Globus pallidus (tissue), 1 donor: ENCODE measurements around the gene MRPL44.
"Not testable (repeated sequence)": the region's sequence is repeated elsewhere in the genome, so short reads cannot be mapped to it uniquely, and the experiment has no call there.

Experiments used
- DNase-seq: peaks from one replicate; pipeline ENCODE4 v3.0.0-alpha.2; 2015; ENCODE audit warnings: low spot score

MRPL44 gene

DNA sequence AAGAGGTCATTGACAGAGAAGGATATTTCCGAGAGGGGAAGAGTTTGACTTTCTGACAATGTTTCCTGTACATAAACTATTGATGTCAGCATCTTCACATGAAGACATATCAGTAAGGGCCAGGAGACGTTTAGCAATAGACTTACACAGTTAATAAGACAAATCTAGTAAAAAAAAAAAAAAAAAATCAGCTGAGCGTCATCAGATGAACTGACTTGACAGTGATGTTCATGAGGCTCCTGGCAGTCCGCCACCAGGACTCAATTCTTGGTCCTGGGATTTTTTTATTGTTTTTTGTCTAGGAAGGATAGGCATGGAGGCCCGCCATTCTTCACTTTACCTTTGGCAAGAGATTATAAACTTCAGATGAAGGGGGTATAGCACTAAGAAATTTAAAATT lies 14.5 kb downstream of the MRPL44 start:
- DNase-seq = no peak

DNA sequence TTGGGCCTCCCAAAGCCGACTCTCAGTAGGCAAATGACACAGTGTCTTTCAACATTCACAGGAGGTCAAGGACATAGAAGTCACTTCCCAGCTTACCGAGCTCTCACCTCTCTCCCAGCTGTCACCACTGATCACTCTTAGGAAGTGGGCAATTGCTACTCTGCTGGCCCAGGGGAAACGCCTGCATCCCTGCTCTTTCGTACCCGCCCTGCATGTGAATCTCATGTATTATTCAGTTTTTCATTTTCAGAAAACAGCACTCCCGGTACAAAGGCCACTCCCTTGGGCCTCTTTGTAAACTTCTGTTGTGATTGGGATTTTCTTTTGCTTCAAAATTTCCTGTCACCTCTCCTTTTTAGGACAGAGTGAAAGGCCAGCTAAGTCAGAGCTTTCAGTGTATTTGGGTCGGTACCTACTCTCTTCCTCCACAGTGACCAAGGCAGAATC lies 15.4 kb downstream of the MRPL44 start:
- DNase-seq = no peak

DNA sequence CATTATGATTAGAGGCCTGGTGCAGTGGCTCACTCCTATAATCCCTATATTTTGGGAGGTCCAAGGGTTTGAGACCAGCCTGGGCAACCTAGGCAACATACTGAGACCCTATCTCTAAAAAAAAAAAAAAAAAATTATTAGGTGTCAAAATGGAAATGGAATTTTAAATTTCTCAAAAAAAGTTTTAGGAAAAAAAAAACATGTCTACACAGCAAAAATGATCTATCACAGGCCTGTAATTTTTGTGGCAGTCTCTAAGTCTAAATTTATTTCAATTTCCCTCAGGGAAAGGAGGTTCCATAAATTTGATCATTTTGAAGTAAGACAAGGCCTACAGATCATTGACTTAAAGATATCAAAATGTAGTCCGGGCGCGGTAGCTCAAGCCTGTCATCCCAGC lies 16.3 kb downstream of the MRPL44 start:
- no peak for DNase-seq

DNA sequence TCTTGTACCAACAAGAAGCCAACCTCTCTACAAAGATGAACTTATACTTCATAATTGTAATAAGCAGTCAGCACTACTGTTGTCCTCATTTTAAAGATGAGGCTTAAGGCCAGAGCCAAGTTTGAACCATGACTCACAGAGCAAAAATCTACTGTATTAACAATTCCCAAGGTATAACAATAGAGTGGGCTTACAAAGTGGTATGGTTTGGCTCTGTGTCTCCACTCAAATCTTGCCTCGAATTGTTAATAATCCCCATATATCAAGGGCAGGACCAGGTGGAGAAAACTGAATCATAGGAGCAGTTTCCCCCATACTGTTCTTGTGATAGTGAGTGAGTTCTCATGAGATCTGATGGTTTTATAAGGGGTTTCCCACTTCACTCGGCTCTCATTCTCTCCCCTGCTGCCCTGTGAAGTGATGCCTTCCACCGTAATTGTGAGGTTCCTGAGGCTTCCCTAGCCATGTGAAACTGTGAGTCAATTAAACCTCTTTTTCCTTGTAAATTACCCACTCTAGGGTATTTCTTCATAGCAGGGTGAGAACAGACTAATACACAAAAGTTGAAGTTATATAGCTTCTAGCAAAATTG lies 19.5 kb downstream of the MRPL44 start:
- no peak for DNase-seq

DNA sequence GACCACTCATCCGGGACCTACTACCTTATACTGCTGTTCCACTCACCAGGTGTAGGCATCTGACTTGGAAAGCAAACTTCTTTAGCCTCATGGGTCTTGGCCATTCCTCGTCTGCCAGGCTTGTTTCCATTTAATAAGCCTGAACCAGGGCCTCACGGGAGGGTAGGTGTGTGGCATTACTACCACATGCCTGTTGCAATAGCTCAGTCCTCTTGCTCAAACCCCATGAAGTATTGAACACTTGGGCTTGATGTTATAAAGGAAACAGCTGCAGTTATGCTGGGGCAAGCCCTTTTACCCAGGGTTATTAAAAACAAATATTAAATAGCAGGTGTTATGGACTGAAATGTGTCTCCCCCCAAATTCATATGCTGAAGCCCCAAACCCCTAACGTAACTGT lies 21.2 kb downstream of the MRPL44 start:
- DNase-seq = no peak

DNA sequence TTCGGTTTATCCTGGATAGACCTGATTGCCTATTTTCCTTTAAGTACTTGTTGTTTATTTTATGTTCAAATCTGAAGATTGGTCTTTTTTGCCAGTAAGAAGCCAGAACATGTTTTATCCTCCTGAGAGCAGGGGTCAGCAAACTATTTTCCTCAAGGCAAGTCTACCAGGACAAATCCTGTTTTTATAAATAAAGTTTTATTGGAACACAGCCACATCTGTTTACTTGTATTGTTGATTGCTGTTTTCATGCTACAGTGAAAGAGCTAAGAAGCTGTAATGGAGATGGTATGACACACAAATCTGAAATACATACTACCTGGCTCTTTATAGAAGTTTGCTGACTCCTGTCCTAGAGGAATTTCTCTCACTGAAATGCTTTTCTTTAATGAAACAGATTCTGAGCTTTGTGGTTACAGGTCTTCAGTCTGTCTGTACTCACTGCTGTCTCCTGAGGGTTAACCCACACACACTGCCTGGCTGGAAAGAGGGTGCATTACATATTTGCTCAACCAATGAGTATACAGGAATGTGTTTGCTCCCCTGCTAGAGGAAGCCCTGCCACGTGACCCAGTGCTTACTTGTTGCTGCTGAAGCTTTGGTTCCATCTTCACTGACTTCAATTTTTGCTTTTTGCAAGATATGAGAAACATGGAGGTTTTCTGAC lies 22.6 kb downstream of the MRPL44 start:
- DNase-seq = no peak

DNA sequence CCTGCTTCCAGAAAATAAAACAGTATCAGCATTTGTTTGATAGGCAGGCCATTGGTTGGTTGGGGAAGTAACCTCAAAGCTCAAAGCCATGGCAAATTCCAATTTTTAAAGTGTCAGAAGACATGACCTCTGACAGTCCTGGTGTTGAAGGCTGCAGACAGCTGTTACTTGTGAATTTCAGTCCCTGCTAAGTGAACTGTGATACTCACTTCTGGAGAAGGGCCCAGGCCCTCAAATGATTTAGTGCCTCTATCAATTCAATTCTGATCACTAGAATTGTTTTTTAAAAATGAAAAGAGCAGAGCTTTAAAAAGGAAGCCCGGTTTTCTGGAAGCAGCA lies 23.1 kb downstream of the MRPL44 start:
- no peak for DNase-seq

DNA sequence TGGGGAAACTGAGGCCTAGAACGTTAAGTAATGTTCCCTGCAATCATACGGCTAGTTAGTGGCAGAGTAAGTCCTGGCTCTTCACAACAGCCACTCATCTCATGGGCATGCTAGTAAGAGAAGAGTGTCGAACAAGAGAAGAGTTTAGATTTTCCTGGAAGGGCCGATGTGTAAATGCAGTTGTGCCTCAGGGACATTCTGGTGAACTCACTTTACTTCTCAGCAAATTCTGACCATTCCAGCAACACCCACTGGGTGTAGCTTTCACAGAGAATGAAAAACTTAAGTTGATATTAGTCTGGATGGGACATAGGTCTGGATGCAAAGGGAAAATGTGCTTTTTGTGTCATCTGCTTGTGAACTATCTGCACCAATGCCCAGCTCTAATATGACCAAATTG lies 23.5 kb downstream of the MRPL44 start:
- no peak for DNase-seq

DNA sequence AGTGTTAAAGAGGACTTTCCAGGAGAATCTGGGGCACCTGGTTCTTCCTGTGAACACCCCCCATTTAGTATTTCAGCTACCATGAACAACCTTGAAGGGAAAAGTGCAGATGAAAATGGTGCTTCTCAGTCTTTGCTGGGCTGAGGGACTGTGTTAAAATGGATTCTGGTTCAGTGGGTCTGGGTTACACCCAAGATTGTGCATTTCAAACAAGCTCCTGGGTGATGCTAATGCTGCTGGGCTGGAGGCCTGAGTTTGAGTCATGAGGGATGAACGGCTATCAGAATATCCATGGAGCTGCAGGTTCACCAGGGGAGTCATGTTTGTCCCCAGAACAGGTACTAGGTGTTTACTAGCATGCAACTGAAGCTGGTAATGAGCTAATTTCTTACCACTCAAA lies 24.0 kb downstream of the MRPL44 start:
- DNase-seq = no peak

DNA sequence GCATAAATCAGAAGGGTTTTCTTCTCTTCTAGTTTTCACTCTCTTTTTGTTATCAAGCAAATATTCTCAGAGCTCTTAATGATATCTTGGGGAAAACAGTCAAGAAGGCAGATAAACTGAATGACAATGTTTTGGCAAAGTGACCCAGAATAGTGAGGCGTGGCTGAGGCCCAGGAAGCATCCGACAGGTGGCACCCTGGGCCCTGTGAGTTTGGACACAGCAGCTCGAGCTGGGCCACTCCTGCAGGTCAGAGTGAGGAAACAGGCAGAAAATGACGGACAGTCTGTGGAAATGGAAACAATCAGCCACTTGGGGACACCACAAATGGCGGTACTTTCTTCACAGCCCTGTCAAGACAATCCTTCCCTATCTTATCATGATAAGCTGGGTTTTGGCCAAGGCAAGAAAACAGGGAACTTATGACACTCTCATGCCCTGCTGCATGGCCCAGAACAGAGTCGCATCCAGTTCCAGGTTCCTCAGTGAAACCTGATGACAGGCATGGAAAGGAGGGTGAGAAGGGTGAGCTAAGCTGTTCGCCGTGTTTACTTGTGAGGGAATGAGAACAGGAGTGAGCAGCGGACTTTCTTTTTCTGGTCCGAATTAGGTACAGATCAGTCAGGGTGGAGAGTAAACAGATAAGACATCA lies 32.1 kb downstream of the MRPL44 start:
- DNase-seq = no peak

DNA sequence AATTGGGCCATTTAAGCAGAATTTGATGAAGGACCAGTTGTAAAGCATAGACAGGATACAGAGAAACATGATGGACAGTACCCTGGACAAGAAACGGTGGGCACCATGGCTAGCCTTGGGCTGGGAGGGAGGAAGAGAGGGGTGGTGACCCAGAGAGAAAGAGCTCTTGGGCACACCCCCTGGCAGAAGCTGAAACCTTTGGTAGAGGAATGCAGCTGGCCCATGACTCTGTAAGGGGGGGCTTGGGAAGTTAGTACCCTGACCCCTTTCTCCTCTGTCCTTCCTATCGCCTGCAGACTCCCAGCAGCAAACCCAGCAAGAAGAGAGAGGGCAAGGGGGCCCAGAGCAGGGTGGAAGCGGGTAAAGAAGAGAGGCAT lies 32.6 kb downstream of the MRPL44 start:
- no peak for DNase-seq

DNA sequence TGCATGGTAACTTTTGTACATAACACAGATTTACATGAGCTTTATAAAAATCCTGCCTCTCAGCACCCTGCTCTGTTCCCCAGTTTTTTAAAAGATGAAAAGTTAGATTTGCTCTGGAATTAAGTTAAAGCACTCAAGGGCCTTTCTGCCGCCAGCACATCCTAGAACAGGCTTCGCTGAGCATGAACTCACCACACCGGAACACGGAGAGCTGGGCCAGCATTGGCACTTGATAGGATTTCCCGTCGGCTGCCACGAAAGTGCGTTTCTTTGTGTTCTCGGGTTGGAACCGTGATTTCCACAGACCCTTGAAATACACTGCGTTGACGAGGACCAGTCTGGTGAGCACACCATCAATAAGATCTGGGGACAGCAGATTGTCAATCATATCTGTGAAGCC lies 34.3 kb downstream of the MRPL44 start:
- DNase-seq = no peak

DNA sequence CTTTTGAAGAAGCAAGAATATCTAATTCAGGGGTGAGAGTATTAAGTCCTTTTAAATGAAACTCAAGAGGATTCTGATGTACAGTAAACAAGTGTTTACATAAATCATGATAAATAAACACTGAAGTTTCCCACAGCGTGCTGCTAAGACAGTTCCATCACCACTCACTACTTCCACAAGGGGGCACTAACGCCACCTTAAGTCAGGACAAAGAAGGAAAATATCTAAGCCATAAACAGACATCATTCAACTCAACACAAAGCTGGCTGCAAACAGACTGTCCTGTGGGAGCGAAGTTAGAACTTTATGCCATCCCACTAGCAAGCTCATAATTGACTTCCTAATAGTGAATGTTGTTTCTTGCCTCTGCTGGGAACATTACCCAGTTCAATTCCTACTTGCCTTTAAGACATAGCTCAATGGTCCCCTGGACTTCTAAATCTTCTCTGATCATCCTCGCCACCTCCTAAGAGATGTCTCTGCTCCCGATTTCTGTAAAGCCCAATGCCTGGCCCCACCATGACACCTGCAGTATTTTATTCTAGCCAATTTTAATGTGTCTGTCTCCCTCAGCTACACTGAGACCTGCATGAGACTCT lies 36.5 kb downstream of the MRPL44 start:
- DNase-seq = peak; percentile 81

DNA sequence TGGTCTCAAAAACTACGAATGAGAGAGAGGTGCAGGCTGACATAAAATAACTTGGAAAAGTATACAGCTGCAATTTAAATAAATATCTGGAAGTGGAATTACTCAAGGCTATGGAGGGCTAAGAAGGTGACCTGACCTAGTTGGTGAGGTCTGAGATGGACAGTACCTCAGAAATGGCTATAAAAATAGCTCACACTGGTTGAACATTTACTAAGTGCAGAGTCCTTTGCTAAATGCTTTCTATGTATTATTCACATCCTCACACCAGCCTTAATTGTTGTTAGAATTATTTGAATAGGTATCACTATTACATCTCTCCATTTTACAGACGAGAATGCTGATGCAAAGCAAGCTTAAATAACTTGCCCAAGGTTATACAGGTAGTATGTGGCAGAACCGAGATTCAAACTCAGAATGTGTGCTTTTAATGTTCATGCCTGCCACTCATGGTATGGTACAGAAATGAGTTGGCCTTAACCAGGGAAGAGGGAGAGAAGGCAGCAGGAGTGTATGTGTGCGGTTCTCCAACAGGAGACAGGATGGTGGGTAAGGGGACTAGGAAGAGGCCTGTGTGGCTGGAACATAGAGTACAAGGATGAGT lies 37.4 kb downstream of the MRPL44 start:
- DNase-seq = no peak

DNA sequence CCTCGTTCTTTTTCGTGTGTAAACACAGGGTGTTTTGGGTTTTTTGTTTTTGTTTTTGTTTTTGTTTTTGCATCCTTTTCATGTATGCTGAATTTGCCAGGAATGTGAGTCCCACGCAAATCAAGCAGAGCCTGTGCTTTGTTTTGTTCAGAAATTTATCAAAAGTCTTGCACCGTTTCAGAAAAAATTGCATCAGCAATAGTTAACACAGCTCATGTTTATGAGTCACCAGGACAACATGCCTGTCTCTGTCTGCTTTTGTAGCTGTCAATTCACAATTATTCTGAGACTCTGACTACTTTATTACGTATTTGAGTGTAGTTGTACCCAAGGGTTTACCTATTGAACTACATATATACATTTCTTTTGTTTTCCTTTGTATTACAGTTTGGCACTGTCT lies 38.3 kb downstream of the MRPL44 start:
- DNase-seq = no peak

DNA sequence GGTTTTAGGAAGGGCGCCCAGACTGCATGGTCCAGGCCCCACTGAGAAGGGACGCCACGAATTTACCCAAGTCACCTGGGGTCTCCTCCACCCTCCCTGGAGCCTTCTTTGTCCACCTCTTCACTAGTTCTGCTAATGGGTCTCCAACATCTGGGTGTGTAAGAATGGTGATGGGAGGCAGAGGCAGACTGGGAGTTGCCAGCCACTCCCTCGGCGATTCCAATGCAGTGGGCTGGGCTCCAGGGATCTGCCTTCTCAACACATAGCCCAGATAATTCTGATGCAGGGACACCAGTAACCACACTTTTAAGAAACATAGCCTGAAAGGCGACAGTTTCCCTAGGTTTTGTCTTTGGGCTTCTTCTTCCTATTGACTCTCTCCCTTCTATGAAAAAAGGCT lies 39.1 kb downstream of the MRPL44 start:
- no peak for DNase-seq

DNA sequence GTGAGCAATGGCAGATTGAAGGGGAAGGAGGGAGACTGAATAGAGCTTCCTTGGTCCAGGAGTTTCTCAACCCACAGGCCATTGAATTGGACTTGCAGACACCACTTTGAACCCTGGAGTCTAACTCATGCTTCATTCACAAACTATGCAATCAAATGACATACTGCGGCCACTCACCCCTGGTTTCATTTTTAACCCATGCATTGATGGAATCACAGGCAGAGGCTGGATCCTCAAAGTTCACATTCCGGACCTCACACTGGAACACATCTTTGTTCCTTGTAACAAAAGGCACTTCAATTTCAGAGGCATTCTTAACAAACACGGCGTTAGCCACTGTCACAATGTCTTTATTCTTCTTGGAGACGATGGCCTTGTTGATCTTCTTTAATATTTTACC lies 40.7 kb downstream of the MRPL44 start:
- DNase-seq = no peak

DNA sequence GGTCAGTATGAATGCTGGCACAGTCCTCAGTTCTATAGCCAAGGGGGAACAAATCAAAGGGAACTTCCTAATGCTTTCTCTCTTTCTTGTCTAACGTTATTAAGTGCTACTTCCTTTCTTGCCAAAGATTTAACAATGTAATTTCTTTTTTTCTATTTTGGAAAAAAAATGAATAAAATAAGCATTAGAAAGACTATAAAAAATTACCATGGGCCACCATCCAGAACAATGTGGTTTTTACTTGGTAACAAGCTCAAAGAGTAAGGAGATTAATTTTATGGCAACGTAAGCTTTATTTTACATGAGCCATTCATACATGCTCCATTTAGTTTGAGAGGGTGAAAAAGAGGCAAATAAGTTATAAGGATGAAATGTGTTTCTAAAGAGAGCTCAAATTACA lies 41.7 kb downstream of the MRPL44 start:
- no peak for DNase-seq

DNA sequence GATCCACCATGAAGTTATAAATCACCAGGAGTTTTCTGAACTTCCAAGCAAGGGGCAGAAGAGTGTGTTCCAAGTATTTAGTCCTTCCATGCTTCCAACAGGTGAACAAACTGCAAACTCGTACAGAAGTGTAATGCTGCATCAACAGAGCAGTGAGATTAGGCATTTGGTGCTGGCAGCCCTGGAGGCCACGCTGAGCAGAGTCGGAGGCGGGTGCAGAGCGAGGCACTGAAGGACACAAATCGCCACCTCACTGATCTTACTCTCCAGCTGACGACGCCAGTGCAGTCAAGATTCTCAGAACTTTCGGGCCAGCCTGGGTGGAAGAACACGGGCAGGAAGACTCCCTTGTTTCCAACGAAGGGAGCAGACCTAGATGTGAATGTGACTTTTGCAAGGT lies 42.6 kb downstream of the MRPL44 start:
- DNase-seq = no peak

DNA sequence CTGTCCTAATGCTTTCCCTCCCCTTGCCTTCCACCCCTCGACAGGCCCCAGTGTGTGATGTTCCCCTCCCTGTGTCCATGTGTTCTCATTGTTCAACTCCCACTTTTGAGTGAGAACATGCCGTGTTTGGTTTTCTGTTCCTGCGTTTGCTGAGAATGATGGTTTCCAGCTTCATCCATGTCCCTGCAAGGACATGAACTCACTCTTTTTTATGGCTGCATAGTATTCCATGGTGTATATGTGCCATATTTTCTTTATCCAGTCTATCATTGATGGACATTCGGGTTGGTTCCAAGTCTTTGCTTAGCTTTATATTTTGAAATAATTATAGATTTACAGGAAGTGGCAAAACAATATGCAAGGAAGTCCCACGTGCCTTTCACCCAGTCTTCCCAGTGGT lies 43.4 kb downstream of the MRPL44 start:
- not testable (repeated sequence) for DNase-seq

DNA sequence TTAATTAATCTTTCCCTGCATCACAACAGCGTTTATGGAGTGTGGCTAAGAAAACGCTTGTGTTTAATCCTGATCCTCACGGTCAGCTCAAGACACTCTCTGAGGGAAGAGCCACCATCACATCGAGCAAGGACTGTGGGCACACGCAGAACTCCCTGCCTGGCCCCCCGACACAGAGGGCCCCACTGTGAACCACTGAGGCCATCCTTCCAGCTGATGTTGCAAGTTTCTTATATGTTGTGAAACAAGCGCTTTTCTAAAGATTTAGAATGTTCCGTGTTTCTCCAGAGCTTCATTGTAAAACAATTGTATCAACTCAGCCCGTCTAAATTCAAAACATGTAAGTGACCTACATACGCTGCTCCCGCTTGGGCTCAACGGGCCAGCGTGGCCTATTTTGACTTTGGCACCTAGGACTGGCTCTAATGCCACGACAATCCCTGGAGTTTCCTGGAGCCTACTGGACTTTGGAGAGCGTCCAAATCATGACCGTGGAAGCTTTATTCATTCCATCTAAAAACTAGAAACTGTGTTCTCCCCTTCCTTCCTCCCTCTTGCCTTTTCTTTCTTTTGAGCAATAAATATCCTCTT lies 46.9 kb downstream of the MRPL44 start:
- peak; percentile 35 for DNase-seq

DNA sequence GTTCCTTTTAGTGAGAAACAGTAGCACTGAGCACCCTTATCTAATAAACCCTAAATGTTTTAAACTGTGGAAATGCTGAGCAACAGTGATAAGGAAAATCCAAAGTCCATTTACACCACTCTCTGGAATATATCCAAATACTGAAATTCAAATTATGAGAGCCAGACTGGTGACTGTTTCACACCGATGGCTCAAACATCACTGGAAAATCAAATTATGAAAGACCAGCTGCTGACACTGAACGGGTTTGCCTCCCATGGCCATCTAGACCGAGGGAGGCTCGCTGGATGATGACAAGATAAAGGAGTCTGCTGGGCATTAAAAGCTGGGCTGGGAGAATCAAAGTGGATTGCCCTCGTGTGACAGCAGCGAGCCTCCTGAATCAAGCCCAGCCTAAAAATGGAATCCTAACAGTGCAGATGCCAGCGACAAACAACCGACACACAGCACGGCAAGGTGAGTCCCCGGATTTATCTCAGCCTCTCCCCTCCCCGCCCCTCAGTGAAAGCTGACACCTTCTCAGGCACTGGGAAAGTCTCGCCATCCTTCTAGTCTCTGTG lies 51.5 kb downstream of the MRPL44 start:
- DNase-seq = no peak
